GM13977 (cell line): Measurements from ENCODE around the gene PTPRM.

ENCODE experiments used
- DNase-seq: peaks from one replicate; pipeline ENCODE4 v3.0.0; 2012; ENCODE audit warnings: low spot score
- in situ Hi-C: fragments of 300-500 bp; cut with MboI; formaldehyde crosslinking; loops from one replicate; pipeline ENCODE4 v1.12.0; 2022; ENCODE audit warnings: low sequenced_read_pairs, low pct_unique_long_range_greater_than_20kb, mixed read lengths, inconsistent platforms; ENCODE audit not compliant: unreplicated experiment
- TF ChIP-seq, protein P1 (sequence below): IDR thresholded peaks from 2 replicates; pipeline ENCODE4 v1.5.1; 2012; ENCODE audit warnings: mild to moderate bottlenecking, control low read depth; ENCODE audit not compliant: insufficient read depth; ENCODE audit errors: extremely low read depth, missing control alignments

Gene PTPRM

GRCh38 chr18:8188184-8188583, 621.1 kb downstream of the PTPRM start:
- in situ Hi-C loops = no loop called here
- TF ChIP-seq, protein P1, sequence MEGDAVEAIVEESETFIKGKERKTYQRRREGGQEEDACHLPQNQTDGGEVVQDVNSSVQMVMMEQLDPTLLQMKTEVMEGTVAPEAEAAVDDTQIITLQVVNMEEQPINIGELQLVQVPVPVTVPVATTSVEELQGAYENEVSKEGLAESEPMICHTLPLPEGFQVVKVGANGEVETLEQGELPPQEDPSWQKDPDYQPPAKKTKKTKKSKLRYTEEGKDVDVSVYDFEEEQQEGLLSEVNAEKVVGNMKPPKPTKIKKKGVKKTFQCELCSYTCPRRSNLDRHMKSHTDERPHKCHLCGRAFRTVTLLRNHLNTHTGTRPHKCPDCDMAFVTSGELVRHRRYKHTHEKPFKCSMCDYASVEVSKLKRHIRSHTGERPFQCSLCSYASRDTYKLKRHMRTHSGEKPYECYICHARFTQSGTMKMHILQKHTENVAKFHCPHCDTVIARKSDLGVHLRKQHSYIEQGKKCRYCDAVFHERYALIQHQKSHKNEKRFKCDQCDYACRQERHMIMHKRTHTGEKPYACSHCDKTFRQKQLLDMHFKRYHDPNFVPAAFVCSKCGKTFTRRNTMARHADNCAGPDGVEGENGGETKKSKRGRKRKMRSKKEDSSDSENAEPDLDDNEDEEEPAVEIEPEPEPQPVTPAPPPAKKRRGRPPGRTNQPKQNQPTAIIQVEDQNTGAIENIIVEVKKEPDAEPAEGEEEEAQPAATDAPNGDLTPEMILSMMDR = no peak
- DNase-seq = no peak

GRCh38 chr18:8190980-8191379, 623.9 kb downstream of the PTPRM start:
- no peak for DNase-seq
- TF ChIP-seq, protein P1 = no peak
- in situ Hi-C loops = no loop called here

DNA sequence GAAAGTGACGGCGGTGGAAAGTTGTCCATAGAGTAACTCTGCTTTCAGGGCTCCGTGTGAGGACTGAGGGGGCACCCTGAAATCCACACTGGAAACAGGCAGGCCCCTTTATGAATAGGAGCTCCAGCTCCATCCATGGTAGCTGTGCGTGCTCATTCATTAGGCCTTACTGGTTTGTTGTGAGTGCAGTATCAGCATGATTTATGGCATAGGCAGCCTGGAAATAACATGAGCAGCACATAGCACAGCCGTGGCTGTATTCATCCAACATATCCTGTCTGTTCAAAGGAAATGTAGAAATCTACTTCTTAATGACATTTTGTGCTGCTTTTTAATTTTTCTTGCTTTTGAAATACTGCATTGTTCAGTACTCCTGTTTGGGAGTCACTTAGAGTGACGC, 627.3 kb downstream of the PTPRM start:
- TF ChIP-seq, protein P1 = no peak
- in situ Hi-C loops = no loop called here
- DNase-seq = no peak

- no peak for DNase-seq
- TF ChIP-seq, protein P1 = no peak
- in situ Hi-C loops = no loop called here
Observed at GRCh38 chr18:8196238-8196637, 629.1 kb downstream of the PTPRM start.

DNA sequence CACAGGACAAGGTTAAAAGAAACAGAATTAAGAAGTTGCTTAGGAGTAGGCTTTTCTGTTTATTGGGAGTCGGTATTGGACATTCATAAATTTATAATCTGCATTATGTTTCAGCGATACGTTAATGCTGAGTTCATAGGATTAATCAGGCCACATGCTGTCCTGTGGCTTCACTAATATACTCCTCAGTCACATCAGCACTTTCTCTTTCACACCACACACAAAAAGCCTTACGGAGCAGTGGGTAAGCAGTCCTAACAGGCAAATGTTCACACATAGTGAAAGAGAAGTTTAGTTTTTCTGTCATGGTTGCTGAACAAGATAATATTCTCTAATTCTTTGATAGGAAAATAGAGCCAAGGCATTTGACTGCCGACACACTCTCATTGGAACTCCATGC, 630.4 kb downstream of the PTPRM start:
- in situ Hi-C loops = no loop called here
- DNase-seq = no peak
- TF ChIP-seq, protein P1 = no peak

DNA sequence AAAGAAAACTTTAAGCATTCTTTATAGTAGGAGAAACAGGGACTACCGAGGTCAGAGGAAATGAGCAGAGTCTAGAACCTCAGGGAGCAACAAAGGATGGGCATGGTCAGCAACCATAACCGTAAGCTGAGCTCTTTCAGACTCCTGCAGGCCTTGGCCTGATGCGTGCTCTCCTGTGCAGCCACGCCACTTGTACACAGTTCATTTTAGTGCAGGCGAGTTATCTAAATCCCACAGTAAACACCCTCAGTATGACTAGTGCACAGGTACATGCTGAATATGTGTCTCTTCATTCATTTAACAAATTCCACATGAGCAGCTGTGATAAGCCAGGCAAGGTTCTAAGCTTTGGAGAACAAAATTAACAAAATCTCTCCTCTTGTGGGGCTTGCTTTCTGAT, 640.9 kb downstream of the PTPRM start:
- DNase-seq = no peak
- TF ChIP-seq, protein P1 = no peak
- in situ Hi-C loops = no loop called here

- DNase-seq = no peak
- in situ Hi-C loops = no loop called here
- TF ChIP-seq, protein P1 = no peak
Observed at GRCh38 chr18:8208716-8209115, 641.6 kb downstream of the PTPRM start.
